GM18868 (cell line): Measurements from ENCODE around the gene CHID1.

ENCODE experiments used
- ATAC-seq: cut with Tn5 transposase; IDR thresholded peaks from one replicate; pipeline ENCODE4 v1.9.1; 2021; ENCODE audit warnings: mild to moderate bottlenecking, moderate library complexity; ENCODE audit not compliant: unreplicated experiment

The CHID1 gene

DNA sequence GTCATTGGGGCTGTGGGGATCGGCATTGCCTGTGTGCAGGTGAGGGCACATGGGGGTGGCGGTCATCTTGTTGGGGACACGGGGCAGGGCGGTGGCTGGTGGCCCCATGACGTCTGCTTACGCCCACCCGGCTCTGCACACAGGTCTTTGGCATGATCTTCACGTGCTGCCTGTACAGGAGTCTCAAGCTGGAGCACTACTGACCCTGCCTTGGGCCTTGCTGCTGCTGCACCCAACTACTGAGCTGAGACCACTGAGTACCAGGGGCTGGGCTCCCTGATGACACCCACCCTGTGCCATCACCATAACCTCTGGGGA, 72.7 kb downstream of the CHID1 start:
- ATAC-seq, result no peak

DNA sequence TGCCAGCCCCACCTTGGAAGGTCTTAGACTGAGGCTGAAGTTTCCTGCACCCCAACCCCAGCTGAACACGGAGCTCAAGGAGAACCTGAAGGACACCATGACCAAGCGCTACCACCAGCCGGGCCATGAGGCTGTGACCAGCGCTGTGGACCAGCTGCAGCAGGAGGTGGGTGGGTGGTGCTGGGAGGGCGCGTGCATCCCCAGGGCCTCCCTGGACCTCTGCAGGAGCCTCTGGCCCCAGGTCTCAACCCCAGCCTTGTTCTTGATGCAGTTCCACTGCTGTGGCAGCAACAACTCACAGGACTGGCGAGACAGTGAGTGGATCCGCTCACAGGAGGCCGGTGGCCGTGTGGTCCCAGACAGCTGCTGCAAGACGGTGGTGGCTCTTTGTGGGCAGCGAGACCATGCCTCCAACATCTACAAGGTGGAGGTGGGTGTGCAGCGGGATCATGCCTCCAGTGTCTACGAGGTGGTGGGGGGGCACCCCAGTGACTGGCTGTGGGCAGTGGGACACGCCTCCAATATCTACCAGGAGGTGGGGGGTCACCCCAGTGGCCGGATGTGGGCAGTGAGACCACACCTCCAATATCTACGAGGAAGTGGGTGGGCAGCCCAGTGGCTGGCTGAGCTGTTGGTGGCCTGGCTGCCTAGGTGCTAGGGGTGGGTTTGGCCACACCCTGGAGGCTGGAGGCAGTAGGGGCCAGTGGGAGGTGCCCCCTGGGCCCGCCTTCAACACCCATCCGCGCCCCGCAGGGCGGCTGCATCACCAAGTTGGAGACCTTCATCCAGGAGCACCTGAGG, 73.2 kb downstream of the CHID1 start:
- ATAC-seq, result no peak

- ATAC-seq, result no peak
Measured at GRCh38 chr11:836700-837099, 73.9 kb downstream of the CHID1 start.

- no peak for ATAC-seq
Measured at GRCh38 chr11:836274-836673, 74.3 kb downstream of the CHID1 start.

GRCh38 chr11:834371-835316, 76.0 kb downstream of the CHID1 start:
- ATAC-seq, result no peak

DNA sequence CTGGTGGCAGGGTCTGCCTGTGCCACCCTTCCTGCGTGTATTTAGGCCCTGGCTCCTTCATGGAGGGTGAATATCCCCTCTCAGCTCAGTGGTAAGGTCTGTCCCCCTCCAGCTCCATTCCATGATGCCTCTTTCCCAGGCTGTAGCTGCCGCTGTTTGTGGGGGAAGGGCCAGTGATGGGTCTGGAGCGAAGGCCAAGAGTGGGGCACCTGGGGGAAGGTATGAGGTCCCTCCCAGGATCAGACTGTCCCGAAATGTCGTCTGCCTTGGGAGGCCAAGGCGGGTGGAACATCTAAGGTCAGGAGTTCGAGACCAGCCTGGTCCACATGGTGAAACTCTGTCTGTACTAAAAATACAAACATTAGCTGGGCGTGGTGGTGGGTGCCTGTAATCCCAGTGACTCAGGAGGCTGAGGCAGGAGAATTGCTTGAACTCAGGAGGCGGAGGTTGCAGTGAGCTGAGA, 76.7 kb downstream of the CHID1 start:
- ATAC-seq, result no peak

- ATAC-seq, result no peak
Measured at GRCh38 chr11:833114-833791, 77.4 kb downstream of the CHID1 start.

DNA sequence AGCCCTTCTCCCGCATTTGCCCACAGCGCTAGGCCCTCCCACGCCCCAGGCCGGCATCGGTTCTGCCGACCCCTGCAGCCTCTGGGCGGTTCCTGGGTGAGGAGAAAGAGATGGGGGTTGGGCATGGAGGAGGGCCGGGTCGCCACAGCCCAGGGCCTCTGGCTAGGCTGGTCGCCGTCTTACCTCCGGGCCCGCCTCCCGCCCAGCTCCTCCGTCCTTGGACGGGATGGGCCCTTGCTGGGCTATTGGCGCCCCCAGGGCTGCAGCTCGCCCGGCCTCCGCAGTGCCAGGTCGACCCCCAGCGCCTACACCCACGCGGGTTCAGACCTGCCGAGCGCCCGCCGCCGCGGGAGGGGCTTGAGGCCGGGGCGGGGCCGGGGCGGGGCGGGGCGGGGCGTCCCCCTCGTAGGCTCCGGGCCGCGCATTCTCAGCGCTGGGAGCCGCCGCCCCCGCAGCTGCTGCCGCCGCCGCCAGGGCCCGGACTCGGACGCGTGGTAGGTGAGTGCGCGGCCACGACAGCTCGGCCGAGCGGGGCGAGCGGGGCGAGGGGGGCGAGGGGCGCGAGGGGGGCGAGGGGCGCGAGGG, 78.0 kb downstream of the CHID1 start, which contains the start of gene CD151:
Gene CD151, plus strand, starts transcription at position 424 of the 585 bp plus-strand sequence. CDS start 3,118 bp downstream, outside the sequence.
- peak; percentile 38 for ATAC-seq

DNA sequence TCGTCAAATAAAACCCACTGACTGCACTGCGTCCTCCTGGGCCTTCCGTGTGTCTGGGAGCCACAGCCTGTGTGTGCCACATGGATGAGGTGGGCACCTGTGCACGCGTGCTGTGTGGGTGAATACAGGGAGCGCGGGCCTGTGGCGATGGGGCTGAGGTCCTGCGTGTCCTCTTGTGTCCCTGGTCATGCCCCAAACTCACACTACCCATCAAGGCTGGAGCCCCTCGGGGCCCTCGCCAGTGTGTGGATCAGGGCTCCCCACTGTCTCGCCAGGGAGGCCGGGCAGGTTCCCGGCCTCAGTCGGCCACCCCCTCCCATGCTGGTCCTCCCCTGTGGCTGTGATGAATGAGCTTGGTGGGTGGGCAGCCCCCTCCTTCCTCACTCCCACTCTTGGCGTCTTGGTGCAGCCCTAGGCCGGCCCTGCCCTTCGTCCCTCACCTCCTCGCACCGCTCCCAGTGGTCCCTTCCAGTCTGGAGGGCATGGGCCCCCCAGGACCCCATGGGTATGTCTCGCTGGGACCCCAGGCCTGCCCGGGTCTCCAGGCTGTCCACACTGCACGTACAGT, 78.6 kb downstream of the CHID1 start:
- ATAC-seq, result no peak

DNA sequence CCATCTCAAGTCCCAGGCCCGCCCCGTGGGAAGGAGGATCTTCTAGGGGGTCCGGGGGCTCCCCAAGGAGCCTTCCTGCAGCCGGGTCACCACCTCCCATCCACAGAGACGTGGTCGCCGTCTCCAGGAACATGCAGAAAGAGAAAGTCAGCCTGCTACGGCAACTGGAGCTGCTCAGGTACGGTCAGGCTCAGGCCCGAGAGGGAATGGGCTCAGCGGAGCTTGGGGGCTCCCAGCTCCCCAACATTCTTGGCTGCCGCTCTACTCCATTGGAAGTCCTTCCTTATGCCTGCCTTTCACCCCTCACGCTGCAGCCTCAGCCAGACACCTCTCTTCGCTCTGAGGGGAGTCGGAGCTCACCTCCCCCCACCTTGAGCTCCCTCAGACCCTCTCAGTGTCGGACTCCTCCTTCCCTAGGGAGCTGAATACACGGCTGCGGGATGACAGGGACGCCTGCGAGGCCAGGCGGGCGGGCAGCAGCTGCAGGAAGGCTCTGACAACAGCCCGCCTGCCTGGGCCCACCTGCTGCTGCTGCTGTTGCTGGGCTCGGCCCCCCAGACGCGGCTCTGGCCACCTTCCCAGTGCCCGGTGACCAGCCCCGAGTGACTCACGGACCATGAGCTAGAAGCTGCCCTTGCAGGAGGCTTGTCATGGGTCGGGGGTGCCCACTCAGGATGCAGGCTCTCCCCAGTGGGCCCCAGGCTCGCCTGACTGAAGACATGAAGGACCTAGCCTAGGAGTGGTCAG, 79.3 kb downstream of the CHID1 start:
- ATAC-seq, result no peak

DNA sequence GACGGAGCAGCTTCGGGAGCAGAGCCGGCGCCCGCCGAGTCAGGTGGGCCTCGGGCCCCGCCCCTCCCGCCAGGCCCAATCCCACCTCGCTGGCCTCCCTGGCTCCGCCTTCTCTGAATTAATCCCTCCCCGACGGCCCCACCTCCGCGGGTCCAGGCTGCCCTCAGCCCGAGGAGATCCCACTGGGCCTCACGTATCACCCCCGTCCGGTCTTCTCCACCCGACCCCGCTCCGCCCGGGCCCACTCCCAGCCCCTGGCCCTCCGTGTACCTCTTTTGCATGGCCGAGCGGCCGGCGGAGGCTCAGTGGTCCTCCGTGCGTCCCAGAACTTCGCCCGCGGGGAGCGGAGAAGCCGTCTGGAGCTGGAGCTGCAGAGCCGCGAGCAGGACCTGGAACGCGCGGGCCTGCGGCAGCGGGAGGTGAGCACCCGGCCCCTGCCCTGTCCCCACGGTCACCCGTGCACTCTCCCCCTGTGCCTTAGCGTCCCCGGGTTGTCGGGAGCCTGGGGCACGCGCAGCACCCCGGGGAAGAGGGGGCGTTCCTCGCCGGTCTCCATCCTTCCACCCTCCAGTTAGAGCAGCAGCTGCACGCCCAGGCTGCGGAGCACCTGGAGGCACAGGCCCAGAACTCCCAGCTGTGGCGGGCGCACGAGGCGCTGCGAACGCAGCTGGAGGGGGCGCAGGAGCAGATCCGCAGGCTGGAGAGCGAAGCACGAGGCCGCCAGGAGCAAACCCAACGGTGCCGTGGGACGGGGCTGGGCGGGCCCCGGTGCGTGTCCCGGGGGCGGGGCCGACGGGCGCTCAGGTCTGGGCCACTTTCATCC, 80.1 kb downstream of the CHID1 start:
- ATAC-seq, result no peak

DNA sequence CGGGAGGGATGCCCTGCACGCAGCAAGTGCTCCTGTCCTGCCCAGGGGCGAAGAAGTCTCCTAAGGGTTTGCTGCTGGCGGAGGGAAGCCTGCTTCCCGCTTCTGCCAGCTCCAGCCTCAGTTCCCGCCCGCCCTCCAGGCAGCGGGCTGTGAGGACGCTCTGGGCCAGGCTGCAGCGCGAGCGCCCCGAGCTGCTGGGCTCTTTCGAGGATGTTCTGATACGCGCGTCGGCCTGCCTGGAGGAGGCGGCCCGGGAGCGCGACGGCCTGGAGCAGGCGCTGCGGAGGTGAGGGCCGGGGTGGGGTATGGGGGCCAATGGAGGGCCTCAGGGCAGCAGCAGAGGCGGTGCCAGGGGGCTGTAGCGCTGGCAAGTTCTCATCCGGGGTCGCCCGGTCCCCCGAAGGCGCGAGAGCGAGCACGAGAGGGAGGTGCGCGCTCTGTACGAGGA, 80.7 kb downstream of the CHID1 start:
- ATAC-seq, result no peak

- no peak for ATAC-seq
Measured at GRCh38 chr11:829176-829846, 81.3 kb downstream of the CHID1 start.

- ATAC-seq, result no peak
Measured at GRCh38 chr11:828506-829175, 82.0 kb downstream of the CHID1 start.

GRCh38 chr11:827897-828192, 82.8 kb downstream of the CHID1 start, which contains the start of gene CRACR2B:
Gene CRACR2B, plus strand, starts transcription at chr11:827919. Its CDS starts 689 bp downstream, at chr11:828608.
- no peak for ATAC-seq

DNA sequence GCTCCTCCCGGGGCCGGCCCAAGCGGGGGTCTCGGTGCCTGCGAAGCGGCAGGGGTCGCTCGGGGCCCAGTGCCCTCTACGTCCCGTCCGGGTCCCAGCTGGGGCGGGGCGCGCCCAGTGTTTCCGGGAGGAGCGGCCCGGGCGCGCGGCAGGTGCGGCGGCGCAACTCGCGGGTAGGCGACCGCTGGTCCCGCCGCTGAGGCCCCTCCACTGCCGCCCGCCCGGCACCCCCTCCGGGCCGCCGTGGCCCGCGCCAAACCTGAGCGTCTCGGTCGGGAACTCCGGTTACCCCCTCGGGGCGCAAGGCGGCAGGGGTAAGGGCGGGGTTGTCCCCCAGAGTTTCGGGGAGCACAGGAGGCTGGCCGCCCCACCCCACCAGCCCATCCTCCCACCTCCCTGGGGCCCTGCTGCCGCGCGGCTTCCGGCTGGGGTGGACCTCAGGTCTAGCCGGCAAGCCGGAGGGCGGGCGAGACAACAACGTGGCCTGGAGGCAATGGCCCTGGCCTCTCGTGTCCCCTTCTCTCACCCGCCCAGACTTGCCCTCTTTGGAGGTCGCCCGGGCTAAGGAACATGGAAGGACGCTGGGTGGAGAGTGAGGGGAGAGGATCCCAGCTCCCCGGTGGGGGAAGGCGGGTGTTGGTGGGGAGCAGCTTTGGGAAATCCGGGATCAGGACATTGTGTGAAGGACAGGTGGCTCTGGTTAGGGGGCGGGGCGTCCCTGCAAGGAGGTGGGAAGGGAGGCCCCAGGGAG, 83.3 kb downstream of the CHID1 start:
- ATAC-seq, result peak; percentile 42

DNA sequence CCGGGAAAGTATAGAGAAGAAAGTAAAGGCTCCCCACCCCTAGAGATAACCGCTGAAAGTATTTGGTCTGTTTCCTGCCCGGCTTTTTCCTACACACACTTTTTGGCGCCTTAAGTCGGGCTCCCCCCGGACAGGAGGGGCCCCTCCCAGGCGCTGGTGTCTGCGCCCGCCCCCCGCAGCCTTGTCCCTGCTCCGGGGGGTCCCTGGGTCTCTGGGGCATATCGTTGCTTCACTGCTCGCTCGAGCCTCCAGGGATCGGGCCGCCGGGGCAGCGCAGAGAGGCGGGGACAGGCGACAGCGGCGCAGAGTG, 83.8 kb downstream of the CHID1 start:
- no peak for ATAC-seq
